HepG2 (cell line): Measurements from ENCODE around the gene FRMD3. TPM values are rescaled to one million over a fixed set of nuclear protein-coding genes. Genes with fewer than 3 reads are reported as not detected.

Experiments
- ELF4 ChIP-seq: sonication (generic); formaldehyde crosslinking; IDR thresholded peaks from 2 replicates; pipeline ENCODE4 v1.5.0; 2020; ENCODE audit warnings: missing genetic modification reagents, mild to moderate bottlenecking, moderate library complexity, borderline replicate concordance
- NFIB ChIP-seq: sonication (generic); formaldehyde crosslinking; IDR thresholded peaks from 2 replicates; pipeline ENCODE4 v1.9.0; 2021; ENCODE audit warnings: missing genetic modification reagents, mild to moderate bottlenecking, borderline replicate concordance
- NR2F6 ChIP-seq, 2 experiments: IDR thresholded peaks; 2 replicates each; pipeline ENCODE4 v1.6.1; 2016; ENCODE audit warnings: antibody characterized with exemption in 1 of 2, mild to moderate bottlenecking in 1 of 2
- PLSCR1 ChIP-seq: sonication (generic); formaldehyde crosslinking; IDR thresholded peaks from 2 replicates; pipeline ENCODE4 v1.5.0; 2020; ENCODE audit warnings: missing genetic modification reagents, mild to moderate bottlenecking, borderline replicate concordance
- SSRP1 ChIP-seq: IDR thresholded peaks from 2 replicates; pipeline ENCODE4 v1.6.1; 2016; ENCODE audit warnings: control low read depth
- ZFP36L2 ChIP-seq: sonication (generic); formaldehyde crosslinking; IDR thresholded peaks from 2 replicates; pipeline ENCODE4 v1.4.0; 2020; ENCODE audit warnings: missing genetic modification reagents
- ZNF572 ChIP-seq: sonication (generic); formaldehyde crosslinking; IDR thresholded peaks from 2 replicates; pipeline ENCODE4 v1.5.1; 2020; ENCODE audit warnings: mild to moderate bottlenecking, missing genetic modification reagents
- polyA plus RNA-seq, 8 experiments: library from polyadenylated mRNA; depleted of rRNA in 3 of 8; stranded (reverse) in 7 of 8; unstranded in 1 of 8; fragments of >200 nt; fragmentation: Illumina TruSeq in 4 of 8; extraction: Trizol in 4 of 8; gene quantifications; 2 replicates each; pipeline versions ENCODE4 v1.2.1 to v1.2.3, GENCODE V29; 2011 to 2016; ENCODE audit warnings: low read depth in 4 of 8, missing spikeins in 1 of 8, mixed read lengths in 1 of 8; ENCODE audit not compliant: insufficient read depth in 1 of 8
- total RNA-seq, 5 experiments: library from RNA; depleted of rRNA; stranded (reverse); fragments of >200 nt; fragmentation: Illumina TruSeq; extraction: Trizol; gene quantifications; 2 replicates each; pipeline ENCODE4 v1.2.3, GENCODE V29; 2016; ENCODE audit warnings: low read depth in 1 of 5
- TF ChIP-seq, protein P1 (sequence below): sonication (generic); formaldehyde crosslinking; IDR thresholded peaks from 2 replicates; pipeline ENCODE4 v1.4.0; 2020; ENCODE audit warnings: mild to moderate bottlenecking, missing genetic modification reagents, borderline replicate concordance
- TF ChIP-seq, protein P2 (sequence below): sonication (generic); formaldehyde crosslinking; IDR thresholded peaks from 2 replicates; pipeline ENCODE4 v1.4.0; 2020; ENCODE audit warnings: mild to moderate bottlenecking, missing genetic modification reagents
- TF ChIP-seq, protein P3 (sequence below): IDR thresholded peaks from 2 replicates; pipeline ENCODE4 v1.6.1; 2016; ENCODE audit warnings: mild to moderate bottlenecking
- TF ChIP-seq, protein P4 (sequence below): sonication (generic); formaldehyde crosslinking; IDR thresholded peaks from 2 replicates; pipeline ENCODE4 v1.4.0; 2020; ENCODE audit warnings: low read depth, missing genetic modification reagents
- TF ChIP-seq, protein P5 (sequence below): sonication (generic); formaldehyde crosslinking; IDR thresholded peaks from 2 replicates; pipeline ENCODE4 v1.5.0; 2020; ENCODE audit warnings: missing genetic modification reagents
- TF ChIP-seq, protein P6 (sequence below): sonication (generic); formaldehyde crosslinking; IDR thresholded peaks from 2 replicates; pipeline ENCODE4 v1.4.0; 2020; ENCODE audit warnings: missing genetic modification reagents

FRMD3 gene
- total and polyA plus RNA-seq, 2 of the 13 experiments (the other 11 are each of a cell fraction or from before 2014, with no cell fraction given) = 3.2 to 7.7 TPM

- TF ChIP-seq, protein P1, sequence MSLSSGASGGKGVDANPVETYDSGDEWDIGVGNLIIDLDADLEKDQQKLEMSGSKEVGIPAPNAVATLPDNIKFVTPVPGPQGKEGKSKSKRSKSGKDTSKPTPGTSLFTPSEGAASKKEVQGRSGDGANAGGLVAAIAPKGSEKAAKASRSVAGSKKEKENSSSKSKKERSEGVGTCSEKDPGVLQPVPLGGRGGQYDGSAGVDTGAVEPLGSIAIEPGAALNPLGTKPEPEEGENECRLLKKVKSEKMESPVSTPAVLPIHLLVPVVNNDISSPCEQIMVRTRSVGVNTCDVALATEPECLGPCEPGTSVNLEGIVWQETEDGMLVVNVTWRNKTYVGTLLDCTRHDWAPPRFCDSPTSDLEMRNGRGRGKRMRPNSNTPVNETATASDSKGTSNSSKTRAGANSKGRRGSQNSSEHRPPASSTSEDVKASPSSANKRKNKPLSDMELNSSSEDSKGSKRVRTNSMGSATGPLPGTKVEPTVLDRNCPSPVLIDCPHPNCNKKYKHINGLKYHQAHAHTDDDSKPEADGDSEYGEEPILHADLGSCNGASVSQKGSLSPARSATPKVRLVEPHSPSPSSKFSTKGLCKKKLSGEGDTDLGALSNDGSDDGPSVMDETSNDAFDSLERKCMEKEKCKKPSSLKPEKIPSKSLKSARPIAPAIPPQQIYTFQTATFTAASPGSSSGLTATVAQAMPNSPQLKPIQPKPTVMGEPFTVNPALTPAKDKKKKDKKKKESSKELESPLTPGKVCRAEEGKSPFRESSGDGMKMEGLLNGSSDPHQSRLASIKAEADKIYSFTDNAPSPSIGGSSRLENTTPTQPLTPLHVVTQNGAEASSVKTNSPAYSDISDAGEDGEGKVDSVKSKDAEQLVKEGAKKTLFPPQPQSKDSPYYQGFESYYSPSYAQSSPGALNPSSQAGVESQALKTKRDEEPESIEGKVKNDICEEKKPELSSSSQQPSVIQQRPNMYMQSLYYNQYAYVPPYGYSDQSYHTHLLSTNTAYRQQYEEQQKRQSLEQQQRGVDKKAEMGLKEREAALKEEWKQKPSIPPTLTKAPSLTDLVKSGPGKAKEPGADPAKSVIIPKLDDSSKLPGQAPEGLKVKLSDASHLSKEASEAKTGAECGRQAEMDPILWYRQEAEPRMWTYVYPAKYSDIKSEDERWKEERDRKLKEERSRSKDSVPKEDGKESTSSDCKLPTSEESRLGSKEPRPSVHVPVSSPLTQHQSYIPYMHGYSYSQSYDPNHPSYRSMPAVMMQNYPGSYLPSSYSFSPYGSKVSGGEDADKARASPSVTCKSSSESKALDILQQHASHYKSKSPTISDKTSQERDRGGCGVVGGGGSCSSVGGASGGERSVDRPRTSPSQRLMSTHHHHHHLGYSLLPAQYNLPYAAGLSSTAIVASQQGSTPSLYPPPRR (CRISPR knock-in tag) = peak; percentile 72
- TF ChIP-seq PLSCR1 (CRISPR knock-in tag) (no peak), NFIB (no peak), SSRP1 (CRISPR knock-in tag) (no peak), ZFP36L2 (no peak), NR2F6 (IDR thresholded peaks at IDR 0.05) (no peak), NR2F6 (CRISPR knock-in tag; IDR thresholded peaks at IDR 0.05) (peak; percentile 15; the same call in 1 of the 2 replicates), ZNF572 (CRISPR knock-in tag) (no peak), ELF4 (no peak)
- TF ChIP-seq, protein P2, sequence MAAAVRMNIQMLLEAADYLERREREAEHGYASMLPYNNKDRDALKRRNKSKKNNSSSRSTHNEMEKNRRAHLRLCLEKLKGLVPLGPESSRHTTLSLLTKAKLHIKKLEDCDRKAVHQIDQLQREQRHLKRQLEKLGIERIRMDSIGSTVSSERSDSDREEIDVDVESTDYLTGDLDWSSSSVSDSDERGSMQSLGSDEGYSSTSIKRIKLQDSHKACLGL (CRISPR knock-in tag) = peak; percentile 83
- TF ChIP-seq, protein P3, sequence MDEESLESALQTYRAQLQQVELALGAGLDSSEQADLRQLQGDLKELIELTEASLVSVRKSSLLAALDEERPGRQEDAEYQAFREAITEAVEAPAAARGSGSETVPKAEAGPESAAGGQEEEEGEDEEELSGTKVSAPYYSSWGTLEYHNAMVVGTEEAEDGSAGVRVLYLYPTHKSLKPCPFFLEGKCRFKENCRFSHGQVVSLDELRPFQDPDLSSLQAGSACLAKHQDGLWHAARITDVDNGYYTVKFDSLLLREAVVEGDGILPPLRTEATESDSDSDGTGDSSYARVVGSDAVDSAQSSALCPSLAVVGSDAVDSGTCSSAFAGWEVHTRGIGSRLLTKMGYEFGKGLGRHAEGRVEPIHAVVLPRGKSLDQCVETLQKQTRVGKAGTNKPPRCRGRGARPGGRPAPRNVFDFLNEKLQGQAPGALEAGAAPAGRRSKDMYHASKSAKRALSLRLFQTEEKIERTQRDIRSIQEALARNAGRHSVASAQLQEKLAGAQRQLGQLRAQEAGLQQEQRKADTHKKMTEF (CRISPR knock-in tag) = peak; percentile 85
- TF ChIP-seq, protein P4, sequence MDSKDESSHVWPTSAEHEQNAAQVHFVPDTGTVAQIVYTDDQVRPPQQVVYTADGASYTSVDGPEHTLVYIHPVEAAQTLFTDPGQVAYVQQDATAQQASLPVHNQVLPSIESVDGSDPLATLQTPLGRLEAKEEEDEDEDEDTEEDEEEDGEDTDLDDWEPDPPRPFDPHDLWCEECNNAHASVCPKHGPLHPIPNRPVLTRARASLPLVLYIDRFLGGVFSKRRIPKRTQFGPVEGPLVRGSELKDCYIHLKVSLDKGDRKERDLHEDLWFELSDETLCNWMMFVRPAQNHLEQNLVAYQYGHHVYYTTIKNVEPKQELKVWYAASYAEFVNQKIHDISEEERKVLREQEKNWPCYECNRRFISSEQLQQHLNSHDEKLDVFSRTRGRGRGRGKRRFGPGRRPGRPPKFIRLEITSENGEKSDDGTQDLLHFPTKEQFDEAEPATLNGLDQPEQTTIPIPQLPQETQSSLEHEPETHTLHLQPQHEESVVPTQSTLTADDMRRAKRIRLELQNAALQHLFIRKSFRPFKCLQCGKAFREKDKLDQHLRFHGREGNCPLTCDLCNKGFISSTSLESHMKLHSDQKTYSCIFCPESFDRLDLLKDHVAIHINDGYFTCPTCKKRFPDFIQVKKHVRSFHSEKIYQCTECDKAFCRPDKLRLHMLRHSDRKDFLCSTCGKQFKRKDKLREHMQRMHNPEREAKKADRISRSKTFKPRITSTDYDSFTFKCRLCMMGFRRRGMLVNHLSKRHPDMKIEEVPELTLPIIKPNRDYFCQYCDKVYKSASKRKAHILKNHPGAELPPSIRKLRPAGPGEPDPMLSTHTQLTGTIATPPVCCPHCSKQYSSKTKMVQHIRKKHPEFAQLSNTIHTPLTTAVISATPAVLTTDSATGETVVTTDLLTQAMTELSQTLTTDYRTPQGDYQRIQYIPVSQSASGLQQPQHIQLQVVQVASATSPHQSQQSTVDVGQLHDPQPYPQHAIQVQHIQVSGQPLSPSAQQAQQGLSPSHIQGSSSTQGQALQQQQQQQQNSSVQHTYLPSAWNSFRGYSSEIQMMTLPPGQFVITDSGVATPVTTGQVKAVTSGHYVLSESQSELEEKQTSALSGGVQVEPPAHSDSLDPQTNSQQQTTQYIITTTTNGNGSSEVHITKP (CRISPR knock-in tag) = peak; percentile 43; the same call in 1 of the 2 replicates
- TF ChIP-seq, protein P5, sequence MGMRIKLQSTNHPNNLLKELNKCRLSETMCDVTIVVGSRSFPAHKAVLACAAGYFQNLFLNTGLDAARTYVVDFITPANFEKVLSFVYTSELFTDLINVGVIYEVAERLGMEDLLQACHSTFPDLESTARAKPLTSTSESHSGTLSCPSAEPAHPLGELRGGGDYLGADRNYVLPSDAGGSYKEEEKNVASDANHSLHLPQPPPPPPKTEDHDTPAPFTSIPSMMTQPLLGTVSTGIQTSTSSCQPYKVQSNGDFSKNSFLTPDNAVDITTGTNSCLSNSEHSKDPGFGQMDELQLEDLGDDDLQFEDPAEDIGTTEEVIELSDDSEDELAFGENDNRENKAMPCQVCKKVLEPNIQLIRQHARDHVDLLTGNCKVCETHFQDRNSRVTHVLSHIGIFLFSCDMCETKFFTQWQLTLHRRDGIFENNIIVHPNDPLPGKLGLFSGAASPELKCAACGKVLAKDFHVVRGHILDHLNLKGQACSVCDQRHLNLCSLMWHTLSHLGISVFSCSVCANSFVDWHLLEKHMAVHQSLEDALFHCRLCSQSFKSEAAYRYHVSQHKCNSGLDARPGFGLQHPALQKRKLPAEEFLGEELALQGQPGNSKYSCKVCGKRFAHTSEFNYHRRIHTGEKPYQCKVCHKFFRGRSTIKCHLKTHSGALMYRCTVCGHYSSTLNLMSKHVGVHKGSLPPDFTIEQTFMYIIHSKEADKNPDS (CRISPR knock-in tag) = 0 out of 2 replicates have a peak, but pooled peaks have one; percentile 65
- TF ChIP-seq, protein P6, sequence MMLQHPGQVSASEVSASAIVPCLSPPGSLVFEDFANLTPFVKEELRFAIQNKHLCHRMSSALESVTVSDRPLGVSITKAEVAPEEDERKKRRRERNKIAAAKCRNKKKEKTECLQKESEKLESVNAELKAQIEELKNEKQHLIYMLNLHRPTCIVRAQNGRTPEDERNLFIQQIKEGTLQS (CRISPR knock-in tag) = peak; percentile 32; the same call in 1 of the 2 replicates
These were observed at the start of gene FRMD3 (continued) for GRCh38 chr9:83538172-83538889.
